GM23248 (cell line): ENCODE data around the gene EZH2.

ENCODE experiments used
- EZH2 ChIP-seq: fragments of 200-600 bp; sonication (generic); IDR thresholded peaks from 2 replicates; pipeline ENCODE4 v1.6.1; 2018; ENCODE audit warnings: antibody characterized with exemption, mild to moderate bottlenecking; ENCODE audit not compliant: insufficient read depth, poor library complexity, severe bottlenecking
- EZH2phosphoT487 ChIP-seq: fragments of 200-600 bp; sonication (generic); IDR thresholded peaks from 2 replicates; pipeline ENCODE4 v1.6.1; 2018; ENCODE audit warnings: antibody characterized with exemption, moderate library complexity, mild to moderate bottlenecking, low read depth; ENCODE audit not compliant: insufficient read depth

GRCh38 chr7:148927123-148928045 is 43.3 kb upstream of the EZH2 start:
- TF ChIP-seq EZH2: no peak
- TF ChIP-seq EZH2phosphoT487: no peak
